ENCODE measurements around the gene GMPPB.
"Not testable (repeated sequence)": the region's sequence is repeated elsewhere in the genome, so short reads cannot be mapped to it uniquely, and the experiment has no call there.

Gene GMPPB

DNA sequence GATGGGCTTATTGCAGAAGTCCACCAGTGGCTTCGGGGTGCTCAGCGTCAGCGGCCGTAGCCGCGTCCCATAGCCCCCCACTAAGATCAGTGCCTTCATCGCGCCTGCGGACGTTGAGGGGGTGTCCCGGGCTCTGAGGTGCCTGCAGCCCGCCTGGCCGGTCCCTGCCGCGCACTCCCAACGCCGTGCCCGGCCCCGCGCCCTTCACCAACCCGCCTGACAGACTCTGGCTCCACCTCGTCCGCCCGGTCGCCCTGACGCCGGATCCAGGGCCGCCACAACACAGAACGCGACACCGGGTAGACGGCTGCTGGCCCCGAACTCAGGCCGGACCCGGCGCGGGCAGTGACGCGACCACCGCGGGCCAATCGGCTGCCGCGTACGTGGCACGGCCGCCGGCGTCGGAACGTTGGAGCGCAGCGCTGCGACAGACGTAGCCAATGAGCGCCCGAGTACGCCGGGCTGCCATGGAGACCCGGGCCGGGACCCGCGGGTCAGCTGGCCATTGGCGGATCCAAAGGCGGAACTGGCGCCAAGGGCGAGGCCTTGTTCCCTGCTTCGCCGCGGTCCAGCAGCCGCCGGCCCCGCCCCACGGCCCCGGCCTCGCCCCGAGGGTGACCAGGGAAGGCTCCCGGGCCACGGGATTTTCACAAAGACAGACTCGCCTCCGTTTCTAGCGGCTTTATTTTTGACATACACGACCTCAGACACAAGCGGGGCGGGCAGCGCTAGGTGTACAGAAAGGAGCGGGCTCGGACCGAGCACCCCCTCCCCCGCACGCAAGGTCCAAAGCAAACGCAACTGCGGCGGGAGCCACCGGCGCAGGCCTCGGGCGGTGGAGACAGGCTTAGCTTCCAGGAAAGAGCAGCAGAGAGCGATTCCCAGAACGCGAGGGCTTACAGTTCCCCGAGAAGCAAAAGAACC, at the start of gene GMPPB:
TSS of gene GMPPB (minus strand) at position 324 of the 924 bp plus-strand sequence. CDS start at position 99, 225 bp downstream.
- DNase-seq (ENCODE audit: low spot score), result peak; percentile 98

DNA sequence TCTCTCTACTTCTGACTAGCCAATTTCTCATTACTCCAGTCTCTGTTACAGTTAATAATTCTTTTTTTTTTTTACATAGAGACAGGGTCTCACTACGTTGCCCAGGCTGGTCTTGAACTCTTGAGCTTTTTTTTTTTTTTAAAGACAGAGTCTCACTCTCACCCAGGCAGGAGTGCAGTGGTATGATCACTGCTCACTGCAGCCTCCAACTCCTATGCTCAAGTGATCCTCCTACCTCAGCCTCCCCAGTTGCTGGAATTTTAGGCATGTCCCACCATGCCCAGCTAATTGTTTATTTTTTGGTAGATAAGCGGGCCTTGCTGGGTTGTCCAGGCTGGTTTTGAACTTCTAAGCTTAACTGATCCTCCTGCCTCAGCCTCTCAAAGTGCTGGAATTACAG, 49.0 kb upstream of the GMPPB start:
- DNase-seq (ENCODE audit: low spot score), result no peak

DNA sequence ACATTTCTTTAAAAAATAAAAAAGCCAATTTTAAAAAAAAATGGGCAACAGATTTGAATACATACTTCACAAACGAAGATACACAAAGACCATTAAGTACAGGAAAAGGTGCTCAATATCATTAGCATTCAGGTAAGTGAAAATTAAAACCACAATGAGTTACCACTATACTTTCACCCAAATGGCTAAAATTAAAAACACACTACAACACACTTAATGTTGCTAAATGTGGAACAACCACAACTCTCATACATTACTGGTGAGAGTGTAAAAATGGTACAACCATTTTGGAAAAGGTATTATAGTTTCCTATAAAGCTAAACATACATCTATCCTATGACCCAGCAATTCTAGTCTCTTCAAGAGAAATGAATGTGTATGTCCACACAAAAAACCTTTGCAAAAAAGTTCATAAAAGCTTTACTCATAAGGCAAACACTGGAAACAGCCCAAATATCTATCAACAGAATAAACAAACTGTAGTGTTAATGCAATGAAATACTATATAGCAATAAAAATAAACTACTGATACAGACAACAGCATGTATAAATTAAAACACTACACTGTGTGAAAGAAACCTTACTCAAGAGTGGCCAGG, 47.7 kb upstream of the GMPPB start:
- DNase-seq (ENCODE audit: low spot score), result no peak

DNA sequence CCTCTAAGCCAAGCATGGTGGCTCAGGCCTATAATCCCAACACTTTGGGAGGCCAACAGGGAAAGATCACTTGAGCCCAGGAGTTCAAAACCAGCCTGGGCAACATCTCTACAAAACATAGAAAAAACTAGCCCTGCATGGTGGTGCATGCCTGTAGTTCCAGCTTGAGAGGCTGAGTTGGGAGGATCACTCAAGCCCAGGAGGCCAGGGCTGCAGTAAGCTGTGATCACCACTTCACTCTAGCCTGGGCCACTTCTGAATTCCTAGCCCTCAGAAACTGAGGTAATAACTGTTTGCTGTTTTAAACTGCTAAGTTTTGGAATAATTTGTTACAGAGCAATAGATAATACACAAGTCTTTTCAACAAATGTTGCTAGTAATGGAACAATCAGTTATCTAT, 46.2 kb upstream of the GMPPB start:
- DNase-seq (ENCODE audit: low spot score), result no peak

DNA sequence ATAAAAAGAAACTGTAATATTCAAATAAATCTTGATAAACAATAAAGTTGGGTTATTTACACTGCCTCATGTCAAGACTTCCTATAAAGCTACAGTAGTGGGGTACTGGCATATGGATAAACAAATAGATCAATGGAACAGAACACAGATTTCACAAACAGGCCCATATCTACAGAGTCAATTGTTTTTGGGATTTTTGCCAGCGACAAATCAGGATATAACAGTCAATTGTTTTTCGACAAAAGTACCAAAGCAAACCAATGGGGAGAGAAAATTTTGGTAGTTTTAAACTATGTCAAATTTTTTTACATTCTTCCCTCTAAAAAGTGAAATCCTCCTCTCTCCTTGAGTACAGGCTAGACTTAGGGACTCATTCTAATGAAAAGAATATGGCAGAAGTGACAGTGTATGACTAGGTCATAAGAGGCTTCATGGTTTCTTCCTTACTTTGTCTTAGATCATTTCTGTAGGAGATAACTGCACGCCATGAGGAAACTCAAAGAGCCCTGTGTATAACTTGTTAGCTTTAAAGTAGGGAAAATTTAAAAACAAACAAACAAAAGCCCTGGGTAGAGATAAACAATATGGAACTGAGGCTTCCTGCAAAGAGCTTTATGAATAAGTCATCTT, 45.6 kb upstream of the GMPPB start:
- no peak for DNase-seq (ENCODE audit: low spot score)

DNA sequence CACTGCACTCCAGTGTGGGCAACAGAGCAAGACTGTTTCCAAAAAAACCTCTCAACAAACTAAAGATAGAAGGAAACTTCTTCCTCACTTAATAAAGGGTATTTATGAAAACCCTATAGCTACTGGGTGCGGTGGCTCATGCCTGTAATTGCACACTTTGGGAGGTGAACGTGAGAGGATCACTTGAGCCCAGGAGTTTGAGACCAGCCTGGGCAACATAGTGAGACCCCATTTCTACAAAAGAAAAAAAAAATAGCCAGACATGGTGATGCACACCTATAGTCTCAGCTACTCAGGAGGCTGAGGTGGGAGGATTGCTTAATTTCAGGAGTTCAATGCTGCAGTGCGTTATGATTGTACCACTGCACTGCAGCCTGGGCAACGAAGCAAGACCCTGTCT, 40.2 kb upstream of the GMPPB start:
- no peak for DNase-seq (ENCODE audit: low spot score)

DNA sequence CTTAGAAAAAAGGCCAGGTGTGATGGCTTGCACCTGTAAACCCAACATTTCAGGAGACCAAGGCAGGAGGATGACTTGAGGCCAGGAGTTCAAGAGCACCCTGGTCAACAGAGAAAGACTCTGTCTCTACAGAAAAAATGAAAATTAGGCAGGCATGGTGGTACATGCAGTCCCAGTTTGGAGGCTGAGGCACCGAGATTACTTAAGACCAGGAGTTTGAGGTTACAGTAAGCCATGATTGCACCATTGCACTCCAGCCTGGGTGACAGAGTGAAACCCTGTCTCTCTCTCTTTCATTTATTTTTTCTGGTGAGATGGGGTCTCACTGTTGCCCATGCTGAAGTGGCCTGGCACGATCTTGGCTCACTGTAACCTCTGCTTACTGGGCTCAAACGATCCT, 37.9 kb upstream of the GMPPB start:
- no peak for DNase-seq (ENCODE audit: low spot score)

DNA sequence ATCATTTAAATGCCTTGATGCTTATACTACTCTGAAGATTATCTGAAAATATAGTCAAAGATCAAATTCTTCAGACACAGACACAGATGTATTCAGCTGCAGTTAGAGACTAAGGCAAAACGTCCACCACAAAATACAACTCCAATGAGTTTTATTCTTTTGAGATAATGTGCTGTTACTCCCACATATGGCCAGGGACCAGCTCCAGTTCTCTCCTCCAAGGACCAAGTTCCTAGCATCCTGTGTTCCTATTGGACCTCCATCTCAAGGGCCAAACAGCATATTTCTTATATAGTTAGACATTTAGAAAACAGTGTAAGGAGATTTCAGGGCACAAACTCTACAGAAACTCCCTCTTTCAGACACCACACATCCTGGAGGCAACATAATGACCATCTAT, 35.5 kb upstream of the GMPPB start:
- no peak for DNase-seq (ENCODE audit: low spot score)

DNA sequence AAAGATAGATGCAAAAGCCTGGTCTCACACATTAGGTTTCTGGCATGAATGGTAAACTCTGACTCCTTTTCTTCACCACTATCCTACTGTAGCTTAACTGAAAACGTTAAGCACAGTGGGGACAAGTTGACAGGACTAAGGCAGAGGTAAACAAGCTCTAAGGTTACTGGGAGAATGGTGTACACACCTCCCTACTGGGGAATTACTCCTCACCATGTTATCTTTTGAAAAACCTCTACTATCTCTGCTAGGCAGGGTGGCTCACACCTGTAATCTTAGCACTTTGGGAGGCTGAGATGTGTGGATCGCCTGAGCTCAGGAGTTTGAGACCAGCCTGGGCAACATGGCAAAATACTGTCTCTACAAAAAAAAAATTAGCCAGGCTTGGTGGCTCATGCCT, 33.4 kb upstream of the GMPPB start:
- no peak for DNase-seq (ENCODE audit: low spot score)

DNA sequence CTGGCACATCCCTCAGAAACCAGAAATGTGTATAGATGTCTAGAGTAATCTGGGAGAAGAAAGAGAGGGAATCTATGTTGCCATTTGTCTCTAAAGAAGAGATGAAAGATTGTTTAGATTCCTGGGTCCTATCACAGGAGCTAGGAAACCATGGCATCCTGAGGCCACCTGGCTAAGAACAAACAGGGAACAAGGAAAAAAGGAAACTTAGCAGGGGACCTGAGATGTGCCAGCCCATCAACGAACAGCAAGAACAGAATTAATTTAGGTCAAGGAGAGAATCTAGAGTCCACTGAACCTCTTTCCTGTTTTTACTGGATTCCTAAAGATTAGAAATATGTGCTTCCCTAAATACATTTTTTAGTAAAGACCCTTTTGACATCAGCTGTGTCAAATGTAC, 32.3 kb upstream of the GMPPB start:
- no peak for DNase-seq (ENCODE audit: low spot score)

DNA sequence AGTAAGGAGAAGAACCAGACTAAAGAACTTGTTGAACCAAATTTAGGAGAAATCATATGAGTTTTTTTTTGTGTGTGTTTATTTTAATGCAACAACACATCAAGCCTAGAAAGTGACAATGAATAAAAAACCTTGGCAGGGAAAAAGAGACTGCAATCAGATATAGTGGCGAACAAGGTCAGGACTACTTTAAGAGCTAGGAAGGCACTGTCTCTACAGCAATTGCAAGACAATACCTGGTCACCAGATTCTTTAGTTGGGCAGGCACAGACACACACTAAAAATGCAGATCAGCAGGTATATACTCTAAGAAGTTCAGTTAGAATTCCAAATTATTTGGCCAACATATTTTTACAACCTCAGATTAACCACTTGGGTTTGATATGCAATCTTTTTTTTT, 30.8 kb upstream of the GMPPB start:
- no peak for DNase-seq (ENCODE audit: low spot score)

DNA sequence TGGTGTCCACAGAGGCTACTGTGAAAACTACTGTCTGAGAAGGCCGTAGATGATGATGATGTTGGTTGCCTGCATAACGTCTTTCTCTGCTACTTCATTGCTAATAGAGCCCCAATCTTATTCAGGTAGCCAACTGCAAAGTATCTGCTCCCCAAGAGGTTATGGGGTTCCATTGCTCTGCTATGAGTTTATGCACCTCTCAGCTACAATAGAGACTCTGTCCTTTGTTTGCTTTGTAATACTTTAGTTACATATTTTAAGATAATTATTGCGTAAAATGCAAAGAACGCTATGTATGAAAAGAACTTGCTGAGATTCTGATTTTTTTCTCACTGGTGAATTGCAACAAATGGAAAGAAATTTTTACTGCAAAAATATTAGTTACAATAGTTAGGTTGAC, 27.8 kb upstream of the GMPPB start:
- DNase-seq (ENCODE audit: low spot score), result no peak

DNA sequence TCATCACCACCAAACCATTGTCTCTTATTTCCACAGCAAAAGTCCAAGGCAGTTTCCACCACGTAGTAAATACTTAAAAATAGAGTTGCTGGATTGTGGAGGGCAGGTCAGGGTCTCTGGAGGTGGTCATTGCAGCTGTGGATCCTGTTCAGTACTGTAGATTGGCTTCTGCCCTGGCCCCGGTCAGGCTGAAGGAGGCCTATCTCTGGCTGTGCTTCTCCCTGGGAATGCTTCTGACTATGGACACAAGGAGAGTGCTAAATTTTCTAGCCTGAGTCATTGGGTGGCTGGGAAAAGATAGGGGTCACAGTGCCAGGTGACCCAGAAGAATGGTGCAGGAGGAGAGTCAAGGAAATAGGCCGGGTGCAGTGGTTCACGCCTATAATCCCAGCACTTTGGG, 26.3 kb upstream of the GMPPB start:
- no peak for DNase-seq (ENCODE audit: low spot score)

DNA sequence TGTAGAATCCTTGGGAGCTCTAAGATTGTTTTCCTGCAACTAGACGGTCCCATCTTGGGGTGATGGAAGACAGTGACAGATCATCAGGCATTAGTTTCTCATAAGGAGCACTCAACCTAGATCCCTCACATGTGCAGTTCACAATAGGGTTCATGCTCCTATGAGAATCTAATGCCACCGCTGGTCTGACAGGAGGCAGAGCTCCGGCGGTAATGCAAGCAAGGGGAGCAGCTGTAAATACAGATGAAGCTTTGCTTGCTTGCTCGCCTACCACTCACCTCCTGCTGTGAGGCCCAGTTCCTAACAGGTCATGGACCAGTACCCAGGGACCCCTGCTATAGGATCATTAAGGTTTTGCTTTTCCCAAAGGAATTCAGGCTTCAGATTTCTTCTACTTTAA, 25.1 kb upstream of the GMPPB start:
- not testable (repeated sequence) for DNase-seq (ENCODE audit: low spot score)

DNA sequence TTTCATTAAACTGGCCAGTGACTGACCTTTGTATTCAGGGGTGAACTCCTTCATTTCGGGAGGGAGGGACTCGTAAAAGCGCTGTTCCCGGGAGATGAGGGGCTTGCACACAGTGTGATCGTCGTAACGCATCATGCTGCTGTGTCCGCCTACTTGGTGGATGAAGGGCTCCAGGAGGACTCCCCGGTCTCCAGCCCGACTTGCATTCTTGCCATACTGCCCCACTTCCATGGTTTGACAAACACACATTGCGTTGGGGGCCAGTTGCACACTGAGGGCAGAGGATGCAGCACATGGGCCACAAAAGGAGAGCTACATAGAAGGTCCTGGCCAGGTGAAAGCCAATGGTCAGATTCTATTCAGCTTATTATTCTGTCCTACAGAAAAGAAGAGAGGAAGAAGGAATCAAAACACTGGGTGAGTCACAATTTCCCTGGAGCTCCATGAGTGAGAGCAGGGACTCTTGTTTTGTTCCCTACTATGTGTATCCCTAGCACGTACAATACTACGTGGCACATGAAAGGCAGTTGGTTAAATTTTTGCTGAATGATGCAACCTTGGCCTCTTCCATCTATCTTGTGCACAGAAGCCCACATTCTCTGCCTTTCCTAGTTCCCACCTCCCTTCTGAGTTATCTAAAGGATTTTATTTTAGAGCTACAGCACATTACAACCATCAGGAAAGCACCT, 24.2 kb upstream of the GMPPB start:
- DNase-seq (ENCODE audit: low spot score), result no peak

DNA sequence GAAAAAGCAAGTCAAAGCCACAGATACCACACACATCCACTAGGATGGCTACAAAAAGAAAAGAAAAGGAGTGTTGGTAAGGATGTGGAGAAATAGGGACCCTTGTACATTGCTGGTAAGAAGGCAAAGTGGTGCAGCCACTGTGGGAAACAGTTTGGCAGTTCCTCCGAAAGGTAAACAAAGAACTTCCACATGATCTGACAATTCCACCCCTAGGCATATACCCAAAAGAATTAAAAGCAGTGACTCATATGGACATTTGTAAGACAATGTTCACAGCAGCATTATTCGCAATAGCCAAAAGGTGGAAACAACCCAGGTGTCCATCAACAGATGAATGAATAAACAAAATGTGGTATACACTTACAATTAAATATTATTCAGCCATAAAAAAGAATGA, 22.2 kb upstream of the GMPPB start:
- DNase-seq (ENCODE audit: low spot score), result no peak

DNA sequence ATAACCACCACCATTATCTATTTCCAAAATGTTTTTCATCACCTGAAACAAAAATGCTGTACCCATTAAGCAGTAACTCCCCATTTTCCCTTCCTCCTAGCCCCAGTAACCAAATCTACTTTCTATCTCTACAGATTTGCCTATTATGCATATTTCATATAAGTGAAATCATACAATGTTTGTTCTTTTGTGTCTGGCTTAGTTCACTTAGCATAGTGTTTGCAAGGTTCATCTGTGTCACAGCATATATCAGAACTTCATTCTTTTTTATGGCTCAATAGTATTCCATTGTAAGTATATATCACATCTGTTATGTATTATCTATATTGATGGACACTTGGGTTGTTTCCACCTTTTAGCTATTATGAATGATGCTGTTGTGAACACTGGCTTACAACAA, 16.7 kb upstream of the GMPPB start:
- DNase-seq (ENCODE audit: low spot score), result no peak

DNA sequence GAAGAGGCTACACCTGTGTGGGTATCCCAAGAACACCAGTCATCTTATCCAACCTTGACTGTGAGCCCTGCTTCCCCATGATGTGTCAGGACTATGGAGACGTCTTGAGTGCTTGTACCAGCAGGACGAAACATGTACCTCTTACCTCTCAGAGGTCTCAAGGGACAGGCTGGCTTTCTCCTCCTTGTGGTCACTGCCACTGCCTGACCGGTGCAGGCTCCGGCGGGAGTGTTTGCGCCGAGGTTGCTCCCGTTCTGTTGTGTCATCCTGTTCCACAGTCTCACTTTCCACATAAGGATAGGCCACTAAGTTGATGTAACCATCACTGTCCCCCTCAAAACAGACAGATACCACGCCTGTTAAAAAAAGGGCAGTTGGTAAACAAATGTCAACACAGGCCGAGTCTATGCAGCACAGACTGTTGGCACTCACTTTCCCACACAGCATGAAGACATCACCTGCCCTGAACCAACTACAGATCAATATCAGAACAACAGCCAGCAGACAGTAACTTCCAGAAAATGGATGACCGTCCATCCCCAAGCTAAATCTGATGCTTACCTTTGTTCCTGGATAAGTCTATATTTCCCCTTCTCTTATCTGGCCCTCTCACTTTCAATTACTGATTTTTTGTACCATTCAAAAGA, 14.4 kb upstream of the GMPPB start:
- no peak for DNase-seq (ENCODE audit: low spot score)

DNA sequence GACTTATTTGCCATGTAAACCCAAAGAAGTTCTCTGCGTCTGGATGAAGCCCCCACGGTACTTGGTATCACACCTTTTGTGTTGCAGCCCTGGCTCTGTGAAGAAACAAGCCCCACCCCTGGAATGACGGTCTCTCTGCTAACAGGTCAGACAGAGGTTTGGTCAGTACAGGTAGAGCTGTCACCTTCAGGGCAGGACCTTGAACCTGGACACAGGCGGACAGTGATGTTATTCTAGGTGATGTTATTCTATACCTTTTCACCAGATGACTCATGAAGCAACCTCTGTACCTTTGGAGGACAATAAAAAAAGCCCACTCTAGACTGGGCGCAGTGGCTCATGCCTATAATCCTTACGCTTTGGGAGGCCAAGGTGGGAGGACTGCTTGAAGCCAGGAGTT, 11.0 kb upstream of the GMPPB start:
- DNase-seq (ENCODE audit: low spot score), result no peak

DNA sequence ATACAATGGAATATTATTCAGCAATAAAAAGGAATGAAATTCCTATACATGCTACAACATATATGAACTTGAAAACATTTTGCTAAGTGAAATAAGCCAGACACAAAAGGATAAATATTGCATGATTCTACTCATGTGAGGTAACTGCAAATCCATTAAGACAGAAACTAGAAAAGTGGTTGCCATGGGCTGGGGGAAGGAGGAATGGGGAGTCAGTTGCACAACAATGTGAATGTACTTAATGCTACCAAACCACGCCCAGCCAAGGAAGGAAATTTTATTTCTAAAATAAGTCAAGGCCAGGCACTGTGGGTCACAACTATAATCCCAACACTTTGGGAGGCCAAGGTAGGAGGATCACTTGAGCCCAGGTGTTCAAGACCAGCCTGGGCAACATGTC, 9.8 kb upstream of the GMPPB start:
- DNase-seq (ENCODE audit: low spot score), result no peak

DNA sequence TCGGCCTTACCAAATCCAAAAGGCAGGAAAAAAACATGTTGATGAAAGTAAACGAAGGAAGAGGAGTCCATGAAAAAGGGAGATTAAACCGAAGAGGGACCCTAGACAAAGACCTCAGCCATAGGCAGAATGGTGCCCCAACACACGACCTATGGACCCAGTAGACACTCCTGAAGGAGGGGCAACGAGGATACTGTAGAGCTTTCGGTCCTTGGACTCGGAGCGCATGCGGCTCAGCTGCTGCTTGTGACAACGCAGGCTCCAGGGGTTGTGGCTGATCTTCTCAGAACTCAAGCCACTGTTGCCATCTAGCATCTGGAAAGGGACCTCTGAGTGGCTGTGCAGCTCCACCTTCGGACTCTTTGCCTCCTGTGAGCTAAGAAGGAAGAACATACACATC, 8.8 kb upstream of the GMPPB start:
- DNase-seq (ENCODE audit: low spot score), result no peak

DNA sequence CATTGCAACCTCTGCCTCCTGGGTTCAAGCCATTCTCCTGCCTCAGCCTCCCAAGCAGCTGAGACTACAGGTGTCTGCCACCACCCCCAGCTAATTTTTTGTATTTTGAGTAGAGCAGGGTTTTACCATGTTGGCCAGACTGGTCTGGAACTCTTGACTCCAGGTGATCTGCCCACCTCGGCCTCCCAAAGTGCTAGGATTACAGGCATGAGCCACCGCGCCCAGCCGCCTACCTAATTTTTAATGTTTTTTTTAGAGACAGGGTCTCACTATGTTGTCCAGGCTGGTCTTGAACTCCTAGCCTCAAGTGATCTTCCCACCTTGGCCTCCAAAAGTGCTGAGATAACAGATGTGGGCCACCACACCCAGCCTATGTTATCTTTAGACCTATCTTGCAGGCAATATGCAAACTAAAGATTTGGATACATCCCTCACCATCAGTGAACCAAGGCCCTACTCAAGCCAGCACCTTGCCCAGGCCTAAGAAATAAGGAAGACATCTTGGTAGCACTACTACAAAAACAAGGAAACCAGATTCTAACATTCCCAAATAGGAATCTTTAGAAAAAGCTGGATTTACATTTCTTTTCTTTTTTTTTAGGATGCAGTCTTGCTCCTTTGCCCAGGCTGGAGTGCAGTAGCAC, 6.3 kb upstream of the GMPPB start:
- DNase-seq (ENCODE audit: low spot score), result no peak

Measured in HuH-7 (cell line).